ENCODE results near the gene NCS1. TPM values are rescaled to one million over a fixed set of nuclear protein-coding genes. Genes with fewer than 3 reads are reported as not detected.

The NCS1 gene
- total RNA-seq, 2 experiments from 2014 or later = 0.17 TPM; not detected in 1

GRCh38 chr9:130227833-130228232 is 55.6 kb downstream of the NCS1 start:
- intact Hi-C loops (cut with DNase I, micrococcal nuclease) = no loop called here
- no peaks in the 10 kb centered on the region for H3K4me1 Mint-ChIP-seq (ENCODE audit: low read depth)
- ChIA-PET POLR2A (no interaction called here), CTCF (no interaction called here)
- no peaks in the 10 kb centered on the region for H3K9me3 Mint-ChIP-seq
- Histone ChIP-seq H3K9me3 (ENCODE audit: control insufficient read depth in 1 of 2, insufficient read depth in 1 of 2, low read length in 2 of 2) (peaks cover 9 to 10% of the 10 kb centered on the region in 2 experiments), H3K27me3 (ENCODE audit: control insufficient read depth in 1 of 2, insufficient read depth in 2 of 2, low read length in 2 of 2) (no peaks in the 10 kb centered on the region), H3K4me1 (ENCODE audit: insufficient read depth, low read length) (no peaks in the 10 kb centered on the region), H3K36me3 (ENCODE audit: insufficient read depth, low read length) (no peaks in the 10 kb centered on the region), H3K27ac (ENCODE audit: low read depth in 1 of 2, low read length in 2 of 2) (no peak overlapping the region), H3K4me3 (ENCODE audit: low read length) (no peak overlapping the region)
- H3K27me3 Mint-ChIP-seq = no peaks in the 10 kb centered on the region
- H3K27ac Mint-ChIP-seq = no peak overlapping the region
- DNase-seq (no peak), ATAC-seq (ENCODE audit: poor library complexity) (no peak)
- no peak for TF ChIP-seq CTCF (IDR thresholded peaks at IDR 0.05)
- H3K36me3 Mint-ChIP-seq (ENCODE audit: low read depth) = no peaks in the 10 kb centered on the region
- H3K4me3 Mint-ChIP-seq = no peak overlapping the region

GRCh38 chr9:130229759-130230158 is 57.6 kb downstream of the NCS1 start:
- POLR2A ChIA-PET = no interaction called here
- Mint-ChIP-seq H3K27me3 (no peaks in the 10 kb centered on the region), H3K9me3 (no peaks in the 10 kb centered on the region), H3K36me3 (ENCODE audit: low read depth) (no peaks in the 10 kb centered on the region), H3K27ac (no peak overlapping the region), H3K4me3 (no peak overlapping the region), H3K4me1 (ENCODE audit: low read depth) (no peaks in the 10 kb centered on the region)
- CTCF ChIA-PET = interaction anchor here (0.6 kb wide), 1 partner anchor 74 kb away, joined by 3 read pairs; no protein-coding TSS in a partner anchor
- Histone ChIP-seq H3K4me3 (ENCODE audit: low read length) (no peak overlapping the region), H3K27me3 (ENCODE audit: control insufficient read depth in 1 of 2, insufficient read depth in 2 of 2, low read length in 2 of 2) (no peaks in the 10 kb centered on the region), H3K4me1 (ENCODE audit: insufficient read depth, low read length) (no peaks in the 10 kb centered on the region), H3K36me3 (ENCODE audit: insufficient read depth, low read length) (no peaks in the 10 kb centered on the region), H3K9me3 (ENCODE audit: control insufficient read depth in 1 of 2, insufficient read depth in 1 of 2, low read length in 2 of 2) (peaks cover 9 to 10% of the 10 kb centered on the region in 2 experiments), H3K27ac (ENCODE audit: low read depth in 1 of 2, low read length in 2 of 2) (no peak overlapping the region)
- TF ChIP-seq CTCF (IDR thresholded peaks at IDR 0.05) = no peak
- DNase-seq = no peak
- ATAC-seq (ENCODE audit: poor library complexity) = no peak
- intact Hi-C loops (cut with DNase I, micrococcal nuclease) = loop anchor here (10.0 kb wide), 2 partner anchors 345 to 1095 kb away; no protein-coding TSS in a partner anchor

- ChIA-PET POLR2A (no interaction called here), CTCF (no interaction called here)
- Histone ChIP-seq H3K36me3 (ENCODE audit: insufficient read depth, low read length) (no peaks in the 10 kb centered on the region), H3K4me1 (ENCODE audit: insufficient read depth, low read length) (peaks cover 2% of the 10 kb centered on the region), H3K27ac (ENCODE audit: low read depth in 1 of 2, low read length in 2 of 2) (no peak overlapping the region), H3K27me3 (ENCODE audit: control insufficient read depth in 1 of 2, insufficient read depth in 2 of 2, low read length in 2 of 2) (no peaks in the 10 kb centered on the region), H3K9me3 (ENCODE audit: control insufficient read depth in 1 of 2, insufficient read depth in 1 of 2, low read length in 2 of 2) (peaks cover 9 to 10% of the 10 kb centered on the region in 2 experiments), H3K4me3 (ENCODE audit: low read length) (no peak overlapping the region)
- Mint-ChIP-seq H3K36me3 (ENCODE audit: low read depth) (no peaks in the 10 kb centered on the region), H3K27ac (no peak overlapping the region), H3K9me3 (no peaks in the 10 kb centered on the region), H3K27me3 (no peaks in the 10 kb centered on the region), H3K4me1 (ENCODE audit: low read depth) (no peaks in the 10 kb centered on the region), H3K4me3 (no peak overlapping the region)
- DNase-seq = no peak
- intact Hi-C loops (cut with DNase I, micrococcal nuclease) = loop anchor here (10.0 kb wide), 2 partner anchors 346 to 1096 kb away; no protein-coding TSS in a partner anchor
- no peak for ATAC-seq (ENCODE audit: poor library complexity)
- no peak for TF ChIP-seq CTCF (IDR thresholded peaks at IDR 0.05)
These were observed 58.4 kb downstream of the NCS1 start for GRCh38 chr9:130230631-130231030.

Data from CD4-positive, alpha-beta T cell (primary cell).